ENCODE measurements around the gene CFAP92.

Gene CFAP92

GRCh38 chr3:128975276-128975675 is 18.6 kb downstream of the CFAP92 start:
- no peak overlapping the region for H3K27ac ChIP-seq

DNA sequence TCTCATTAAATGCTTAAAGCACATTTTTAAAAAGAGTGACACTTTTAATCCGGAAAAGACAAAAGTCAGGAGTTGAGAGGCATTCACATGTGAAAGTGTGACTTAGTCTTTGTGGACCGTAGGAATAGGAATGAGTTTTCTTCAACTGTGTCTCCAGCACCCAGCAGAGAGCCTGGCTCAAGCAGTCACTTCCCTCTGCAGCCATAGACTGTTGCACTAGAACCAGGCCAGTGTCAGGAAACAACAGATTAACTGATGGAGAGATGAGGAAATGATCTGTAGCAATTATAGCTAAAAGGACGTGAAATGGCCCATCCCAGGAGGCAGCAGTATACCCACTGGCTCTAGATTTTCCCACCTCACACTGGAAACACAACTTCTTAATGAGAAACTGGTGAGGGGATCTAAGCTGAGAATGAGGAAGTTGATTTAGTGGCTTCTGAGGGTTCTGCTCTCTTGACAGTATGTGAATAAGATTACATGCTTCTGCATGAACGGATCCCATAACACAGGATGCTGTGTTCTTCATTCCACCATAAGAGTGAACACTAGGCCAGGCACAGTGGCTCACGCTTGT is 19.8 kb downstream of the CFAP92 start:
- TF ChIP-seq, protein P1, sequence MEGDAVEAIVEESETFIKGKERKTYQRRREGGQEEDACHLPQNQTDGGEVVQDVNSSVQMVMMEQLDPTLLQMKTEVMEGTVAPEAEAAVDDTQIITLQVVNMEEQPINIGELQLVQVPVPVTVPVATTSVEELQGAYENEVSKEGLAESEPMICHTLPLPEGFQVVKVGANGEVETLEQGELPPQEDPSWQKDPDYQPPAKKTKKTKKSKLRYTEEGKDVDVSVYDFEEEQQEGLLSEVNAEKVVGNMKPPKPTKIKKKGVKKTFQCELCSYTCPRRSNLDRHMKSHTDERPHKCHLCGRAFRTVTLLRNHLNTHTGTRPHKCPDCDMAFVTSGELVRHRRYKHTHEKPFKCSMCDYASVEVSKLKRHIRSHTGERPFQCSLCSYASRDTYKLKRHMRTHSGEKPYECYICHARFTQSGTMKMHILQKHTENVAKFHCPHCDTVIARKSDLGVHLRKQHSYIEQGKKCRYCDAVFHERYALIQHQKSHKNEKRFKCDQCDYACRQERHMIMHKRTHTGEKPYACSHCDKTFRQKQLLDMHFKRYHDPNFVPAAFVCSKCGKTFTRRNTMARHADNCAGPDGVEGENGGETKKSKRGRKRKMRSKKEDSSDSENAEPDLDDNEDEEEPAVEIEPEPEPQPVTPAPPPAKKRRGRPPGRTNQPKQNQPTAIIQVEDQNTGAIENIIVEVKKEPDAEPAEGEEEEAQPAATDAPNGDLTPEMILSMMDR (conservative IDR thresholded peaks at IDR 0.05), result no peak

More at GRCh38 chr3:128975276-128975675, 18.6 kb downstream of the CFAP92 start:
- TF ChIP-seq, protein P1 (conservative IDR thresholded peaks at IDR 0.05), result no peak

DNA sequence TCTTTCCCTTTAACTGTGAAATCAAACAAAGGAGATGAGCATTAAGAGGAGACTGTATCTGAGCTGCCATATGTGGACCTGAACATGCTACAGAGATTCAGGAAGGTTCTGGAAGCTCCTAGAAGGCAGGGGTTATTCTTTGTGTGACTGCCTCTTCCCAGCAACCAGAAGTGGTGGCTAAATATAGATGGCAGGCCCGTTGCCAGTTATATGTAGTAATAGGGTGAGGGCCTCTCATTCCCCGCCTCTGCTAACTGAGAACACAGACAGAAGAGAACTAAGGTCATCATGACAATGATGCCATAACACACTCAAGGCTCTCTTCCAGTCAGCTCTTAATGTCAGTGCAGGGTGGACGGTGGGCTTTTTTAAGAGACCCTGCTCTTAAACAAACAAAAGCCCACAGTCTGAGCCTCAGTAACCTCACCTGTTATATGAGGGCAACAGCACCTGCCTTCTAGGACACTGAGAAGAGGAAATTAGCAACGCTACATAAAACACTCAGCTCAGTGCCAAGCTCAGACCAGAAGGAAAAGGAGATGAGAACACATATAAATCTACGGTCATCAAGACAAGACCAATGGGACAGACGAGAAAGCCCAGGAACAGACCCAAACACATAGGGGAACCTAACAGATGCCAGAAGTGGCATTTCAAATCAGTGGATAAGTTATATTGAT is 22.3 kb downstream of the CFAP92 start:
- TF ChIP-seq, protein P1 (conservative IDR thresholded peaks at IDR 0.05), result no peak
- H3K27ac ChIP-seq, result no peak overlapping the region; the same call in 1 of the 2 replicates

More for the DNA sequence above, 19.8 kb downstream of the CFAP92 start:
- H3K27ac ChIP-seq, result no peak overlapping the region

- TF ChIP-seq, protein P1 (conservative IDR thresholded peaks at IDR 0.05), result no peak
- H3K27ac ChIP-seq, result no peak overlapping the region
These were observed 23.2 kb downstream of the CFAP92 start for GRCh38 chr3:128970740-128971047.

DNA sequence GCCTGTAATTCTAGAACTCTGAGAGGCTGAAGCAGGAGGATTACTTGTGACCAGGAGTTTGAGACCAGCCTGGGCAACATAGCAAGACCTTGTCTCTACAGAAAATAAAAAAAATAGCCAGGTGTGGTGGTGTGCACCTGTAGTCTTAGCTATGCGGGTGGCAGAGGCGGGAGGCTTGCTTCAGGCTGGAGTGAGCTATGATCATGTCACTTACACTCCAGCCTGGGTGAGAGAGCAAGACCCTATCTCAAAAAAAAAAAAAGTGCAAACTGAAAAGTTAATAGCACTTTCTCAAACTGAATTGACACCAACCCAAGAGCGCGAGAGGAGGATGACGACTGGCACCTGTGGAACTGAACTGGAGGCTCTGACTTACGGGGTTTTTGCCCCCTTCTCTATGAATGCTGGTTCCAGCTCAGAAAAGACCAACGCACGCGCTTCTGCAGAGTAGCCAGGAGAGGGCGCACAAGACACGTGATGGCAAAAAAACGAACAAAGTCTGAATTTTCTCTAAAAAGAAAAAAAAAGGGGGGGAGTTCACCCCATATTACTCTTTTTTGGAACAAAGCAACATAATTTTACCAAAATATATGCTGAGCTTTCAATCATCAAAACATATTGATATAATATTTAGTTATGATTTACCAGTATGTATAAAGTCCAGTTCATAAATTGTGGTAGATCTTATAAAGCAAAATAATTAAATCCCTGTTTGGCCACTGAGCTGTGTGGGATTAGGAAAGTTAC is 23.7 kb downstream of the CFAP92 start:
- H3K27ac ChIP-seq, result no peak overlapping the region
- TF ChIP-seq, protein P1 (conservative IDR thresholded peaks at IDR 0.05), result peak; percentile 93

DNA sequence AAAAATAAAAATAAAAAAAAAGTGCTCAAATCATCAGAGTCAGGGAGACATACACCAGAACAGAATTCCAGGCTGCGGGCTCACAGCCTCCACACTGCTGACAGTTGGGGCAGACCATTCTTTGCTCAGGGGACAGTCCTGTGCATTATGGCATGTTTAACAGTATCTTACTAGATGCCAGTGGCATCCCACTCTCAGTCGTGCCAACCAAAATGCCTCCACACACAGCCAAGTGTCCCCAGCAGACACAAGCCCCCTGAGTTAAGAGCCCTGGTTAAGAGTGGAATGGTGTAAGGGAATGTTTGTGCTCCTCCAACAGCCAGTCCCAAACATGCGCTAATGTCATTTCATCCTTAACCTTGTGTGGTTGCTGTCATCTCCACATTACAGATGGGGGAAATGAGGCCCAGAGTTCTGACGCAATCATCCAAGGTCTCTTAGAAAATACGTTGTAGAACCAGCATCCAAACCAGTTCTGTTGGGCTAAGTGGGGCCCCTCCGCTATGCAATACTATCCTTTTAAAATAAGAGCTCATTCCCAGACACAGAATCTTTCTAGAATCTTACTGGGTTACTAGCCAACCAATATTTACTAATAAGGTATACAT is 26.0 kb downstream of the CFAP92 start:
- no peak overlapping the region for H3K27ac ChIP-seq
- TF ChIP-seq, protein P1 (conservative IDR thresholded peaks at IDR 0.05), result no peak

GRCh38 chr3:128965818-128966217 is 28.1 kb downstream of the CFAP92 start:
- no peak overlapping the region for H3K27ac ChIP-seq
- TF ChIP-seq, protein P1 (conservative IDR thresholded peaks at IDR 0.05), result no peak
